HepG2 (cell line): Measurements from ENCODE around the gene ATF3. TPM values are rescaled to one million over a fixed set of nuclear protein-coding genes. Genes with fewer than 3 reads are reported as not detected.
A peak's percentile ranks its signal among the peaks of the same experiment; 100 is the strongest.

Experiments used
- ATAC-seq: fragments of 200-7000 bp; cut with Tn5 transposase; 3 replicates; pipeline ENCODE4 v1.9.1; 2020; ENCODE audit warnings: mild to moderate bottlenecking, moderate library complexity
- BruUV-seq: library from RNA; stranded (reverse); fragments of 400-500 nt; replicated peaks from 2 replicates; lab custom pipeline; 2021; lab: Mats Ljungman, UMichigan
- CTCF ChIA-PET: fragments of 300-600 bp; formaldehyde crosslinking; extraction: SDS; loops from one replicate; lab custom pipeline; 2021; ENCODE audit warnings: low total read pairs, inconsistent platforms, low intra/inter-chr PET ratio; lab: Yijun Ruan, JAX
- POLR2A ChIA-PET: fragments of 350-600 bp; sonication (Branson Sonifier 250); formaldehyde crosslinking; loops from one replicate; lab custom pipeline; 2020; ENCODE audit warnings: antibody characterized with exemption, inconsistent platforms; lab: Yijun Ruan, JAX
- DNase-seq: peaks from one replicate; pipeline ENCODE4 v3.0.0-alpha.2; 2015; ENCODE audit warnings: low spot score
- FAIRE-seq: peaks from 3 replicates; lab custom pipeline; 2011; peaks lifted over from hg19 to GRCh38; lab: Jason Lieb, UNC
- H2AFZ ChIP-seq: one replicate; pipeline ENCODE4 v1.6.1; 2011; ENCODE audit warnings: low read length, inconsistent platforms
- H3K27ac ChIP-seq: fragments of 300-600 bp; 3 replicates; pipeline ENCODE4 v1.8.0; 2011; ENCODE audit warnings: mixed run types, mild to moderate bottlenecking, mixed read lengths, low read length, inconsistent platforms; ENCODE audit not compliant: insufficient read depth; ENCODE audit errors: extremely low read length
- H3K27me3 ChIP-seq, 2 experiments: fragments of 200-600 bp in 1 of 2; 2 replicates in 1 of 2; 3 replicates in 1 of 2; pipeline versions ENCODE4 v1.6.0 to v1.8.0; 2011; ENCODE audit warnings: low read length in 2 of 2, mild to moderate bottlenecking in 2 of 2, moderate library complexity in 2 of 2, inconsistent platforms in 1 of 2; ENCODE audit not compliant: insufficient read depth in 2 of 2, control insufficient read depth in 1 of 2
- H3K36me3 ChIP-seq, 2 experiments: fragments of 200-600 bp in 1 of 2; replicated peaks in 1 of 2; 2 replicates in 1 of 2; 3 replicates in 1 of 2; pipeline versions ENCODE4 v1.5.1 to v1.8.0; 2011; ENCODE audit warnings: low read length in 2 of 2, inconsistent platforms in 1 of 2; ENCODE audit not compliant: insufficient read depth in 2 of 2, control insufficient read depth in 1 of 2
- H3K4me1 ChIP-seq: 2 replicates; pipeline ENCODE4 v1.5.1; 2012; ENCODE audit warnings: low read length, inconsistent platforms; ENCODE audit not compliant: insufficient read depth
- H3K4me2 ChIP-seq: 2 replicates; pipeline ENCODE4 v1.6.0; 2011; ENCODE audit warnings: low read depth, low read length, inconsistent platforms
- H3K4me3 ChIP-seq, 3 experiments: fragments of 200-600 bp in 1 of 3; sonication (generic), shearing (Covaris generic) in 1 of 3; replicated peaks in 1 of 3; 2 replicates each; pipeline ENCODE4 v1.5.1; 2011 to 2016; ENCODE audit warnings: low read length in 3 of 3, inconsistent platforms in 2 of 3, low read depth in 2 of 3, mild to moderate bottlenecking in 2 of 3, control low read depth in 1 of 3, mixed read lengths in 1 of 3; ENCODE audit not compliant: insufficient read depth in 1 of 3
- H3K79me2 ChIP-seq: one replicate; pipeline ENCODE4 v1.6.1; 2011; ENCODE audit warnings: low read length, inconsistent platforms; ENCODE audit not compliant: insufficient read depth
- H3K9ac ChIP-seq: 2 replicates; pipeline ENCODE4 v1.6.0; 2011; ENCODE audit warnings: mild to moderate bottlenecking, low read depth, low read length, inconsistent platforms; ENCODE audit not compliant: insufficient read depth
- H3K9me3 ChIP-seq: 2 replicates; pipeline ENCODE4 v1.5.1; 2012; ENCODE audit warnings: mild to moderate bottlenecking, low read length
- H4K20me1 ChIP-seq: 2 replicates; pipeline ENCODE4 v1.6.0; 2011; ENCODE audit warnings: inconsistent platforms, mild to moderate bottlenecking, low read length, moderate library complexity; ENCODE audit not compliant: insufficient read depth
- CBX2 ChIP-seq, 2 experiments: fragments of 200-600 bp in 1 of 2; sonication (generic); formaldehyde crosslinking in 1 of 2; IDR thresholded peaks; 2 replicates each; pipeline versions ENCODE4 v1.7.0 to v1.8.1; 2018 to 2022; ENCODE audit warnings: low read depth in 2 of 2, low read length in 1 of 2, mild to moderate bottlenecking in 1 of 2, missing genetic modification reagents in 1 of 2
- CREM ChIP-seq, 2 experiments: sonication (generic) in 1 of 2; formaldehyde crosslinking in 1 of 2; IDR thresholded peaks; 2 replicates each; pipeline versions ENCODE4 v1.4.0 to v1.6.1; 2016 to 2020; ENCODE audit warnings: antibody characterized with exemption in 1 of 2, mild to moderate bottlenecking in 1 of 2, missing genetic modification reagents in 1 of 2
- EEA1 ChIP-seq: sonication (generic); formaldehyde crosslinking; IDR thresholded peaks from 2 replicates; pipeline ENCODE4 v1.5.1; 2020; ENCODE audit warnings: mild to moderate bottlenecking, missing genetic modification reagents, borderline replicate concordance
- EZH2 ChIP-seq: conservative IDR thresholded peaks from 2 replicates; pipeline ENCODE4 v1.6.1; 2012; ENCODE audit warnings: mild to moderate bottlenecking, low read depth, low read length, moderate library complexity
- HNRNPLL ChIP-seq: fragments of 200-400 bp; formaldehyde crosslinking; IDR thresholded peaks from 2 replicates; pipeline ENCODE4 v1.6.1; 2017; ENCODE audit warnings: mild to moderate bottlenecking, low read depth, low read length; ENCODE audit not compliant: poor library complexity, severe bottlenecking
- HOXA5 ChIP-seq: sonication (generic); formaldehyde crosslinking; IDR thresholded peaks from 2 replicates; pipeline ENCODE4 v1.4.0; 2020; ENCODE audit warnings: missing genetic modification reagents
- LCORL ChIP-seq, 2 experiments: fragments of 450-650 bp in 1 of 2; sonication (generic) in 1 of 2; formaldehyde crosslinking in 1 of 2; IDR thresholded peaks; 2 replicates each; pipeline versions ENCODE4 v1.5.0 to v1.6.1; 2017 to 2020; ENCODE audit warnings: antibody characterized with exemption in 1 of 2, missing genetic modification reagents in 1 of 2
- SMAD3 ChIP-seq: sonication (generic); formaldehyde crosslinking; IDR thresholded peaks from 2 replicates; pipeline ENCODE4 v1.4.0; 2020; ENCODE audit warnings: missing genetic modification reagents
- STAT5B ChIP-seq: sonication (generic); formaldehyde crosslinking; IDR thresholded peaks from 2 replicates; pipeline ENCODE4 v1.4.0; 2020; ENCODE audit warnings: missing genetic modification reagents
- ZBTB7B ChIP-seq: sonication (generic); formaldehyde crosslinking; IDR thresholded peaks from 2 replicates; pipeline ENCODE4 v1.4.0; 2020; ENCODE audit warnings: missing genetic modification reagents
- ZNF687 ChIP-seq: sonication (generic); formaldehyde crosslinking; IDR thresholded peaks from 2 replicates; pipeline ENCODE4 v1.5.1; 2020; ENCODE audit warnings: mild to moderate bottlenecking, missing genetic modification reagents, moderate library complexity
- ZNF746 ChIP-seq: sonication (generic); formaldehyde crosslinking; IDR thresholded peaks from 2 replicates; pipeline ENCODE4 v1.8.0; 2022; ENCODE audit warnings: mild to moderate bottlenecking, missing genetic modification reagents
- ZNF788 ChIP-seq: sonication (generic); formaldehyde crosslinking; IDR thresholded peaks from 2 replicates; pipeline ENCODE4 v1.5.0; 2020; ENCODE audit warnings: mild to moderate bottlenecking, missing genetic modification reagents, borderline replicate concordance
- ZZZ3 ChIP-seq: sonication (generic); formaldehyde crosslinking; IDR thresholded peaks from 2 replicates; pipeline ENCODE4 v1.4.0; 2020; ENCODE audit warnings: missing genetic modification reagents, mild to moderate bottlenecking, borderline replicate concordance
- WGBS: methylation state at CpG from one replicate; pipeline ENCODE4 v1.1.6; 2017; ENCODE audit warnings: low lambda C conversion rate; 5-methylcytosine and 5-hydroxymethylcytosine counted together
- in situ Hi-C: cut with HindIII; loops from 2 replicates; pipeline ENCODE4 v1.10.0; 2017; ENCODE audit warnings: low pct_unique_long_range_greater_than_20kb; ENCODE audit not compliant: extremely low pct_ligation_motif_present
- intact Hi-C: fragments of 100-400 bp; cut with micrococcal nuclease; formaldehyde crosslinking; loops from one replicate; pipeline ENCODE4 v1.10.0; 2022; ENCODE audit not compliant: unreplicated experiment
- polyA plus RNA-seq, 8 experiments: library from polyadenylated mRNA; depleted of rRNA in 3 of 8; stranded (reverse) in 7 of 8; unstranded in 1 of 8; fragments of >200 nt; fragmentation: Illumina TruSeq in 4 of 8; extraction: Trizol in 4 of 8; gene quantifications; 2 replicates each; pipeline versions ENCODE4 v1.2.1 to v1.2.3, GENCODE V29; 2011 to 2016; ENCODE audit warnings: low read depth in 4 of 8, missing spikeins in 1 of 8, mixed read lengths in 1 of 8; ENCODE audit not compliant: insufficient read depth in 1 of 8
- total RNA-seq, 5 experiments: library from RNA; depleted of rRNA; stranded (reverse); fragments of >200 nt; fragmentation: Illumina TruSeq; extraction: Trizol; gene quantifications; 2 replicates each; pipeline ENCODE4 v1.2.3, GENCODE V29; 2016; ENCODE audit warnings: low read depth in 1 of 5

The ATF3 gene
- total and polyA plus RNA-seq, 2 of the 13 experiments (the other 11 are each of a cell fraction or from before 2014, with no cell fraction given) = 5.0 to 13.0 TPM

GRCh38 chr1:212606395-212607205 lies 2.0 kb upstream of the ATF3 start (continued):
- TF ChIP-seq LCORL (IDR thresholded peaks at IDR 0.05) (no peak), LCORL (CRISPR knock-in tag; IDR thresholded peaks at IDR 0.05) (no peak), EEA1 (CRISPR knock-in tag) (no peak)

- BruUV-seq = no TSS peak
- Histone ChIP-seq H2AFZ (no peak overlapping the region), H3K4me3 (peak overlapping the region; percentile 75 to 77 (median 76)), H3K36me3 (no peaks in the 10 kb centered on the region), H3K79me2 (peaks cover 17% of the 10 kb centered on the region), H3K9me3 (no peaks in the 10 kb centered on the region), H3K9ac (peak overlapping the region; percentile 84), H3K4me1 (peaks cover 48% of the 10 kb centered on the region), H4K20me1 (peaks cover 24% of the 10 kb centered on the region), H3K27me3 (peaks cover 11 to 49% of the 10 kb centered on the region in 2 experiments), H3K27ac (no peak overlapping the region), H3K4me2 (peak overlapping the region; percentile 99)
- TF ChIP-seq HNRNPLL (peak; percentile 12), ZZZ3 (CRISPR knock-in tag) (0 out of 2 replicates have a peak, but pooled peaks have one; percentile 36), ZBTB7B (no peak), CBX2 (IDR thresholded peaks at IDR 0.05; ENCODE audit: low read depth, low read length) (0 out of 2 replicates have a peak, but pooled peaks have one; percentile 66), CBX2 (CRISPR knock-in tag; IDR thresholded peaks at IDR 0.05; ENCODE audit: low read depth) (no peak), CREM (IDR thresholded peaks at IDR 0.05) (no peak), CREM (CRISPR knock-in tag; IDR thresholded peaks at IDR 0.05) (no peak), HOXA5 (0 out of 2 replicates have a peak, but pooled peaks have one; percentile 40), EZH2 (peak; percentile 96), ZNF687 (CRISPR knock-in tag) (peak; percentile 17; the same call in 1 of the 2 replicates), SMAD3 (CRISPR knock-in tag) (0 out of 2 replicates have a peak, but pooled peaks have one; percentile 17), ZNF746 (CRISPR knock-in tag) (0 out of 2 replicates have a peak, but pooled peaks have one; percentile 48), STAT5B (CRISPR knock-in tag) (no peak), ZNF788 (CRISPR knock-in tag) (0 out of 2 replicates have a peak, but pooled peaks have one; percentile 21)
- CTCF ChIA-PET = no interaction called here
- DNase-seq = no peak
- no peak for FAIRE-seq
- 3% methylated on average over 31 of the region's 34 CpGs for WGBS
- in situ Hi-C loops = no loop called here
- intact Hi-C loops = no loop called here
- POLR2A ChIA-PET = interaction anchor here (1.1 to 2.7 kb wide), 7 partner anchors 7 to 152 kb away, joined by 4 to 33 read pairs (median 9); no protein-coding TSS in a partner anchor
- ATAC-seq = peak; percentile 3
These were observed 1.2 kb upstream of the ATF3 start for GRCh38 chr1:212607206-212607912.
